SKM-1 (cell line): Measurements from ENCODE around the gene TBC1D17.

Experiments
- DNase-seq: peaks from one replicate; lab custom pipeline; 2025; ENCODE audit not compliant: unreplicated experiment; lab: John Stamatoyannopoulos, UW

TBC1D17 gene

DNA sequence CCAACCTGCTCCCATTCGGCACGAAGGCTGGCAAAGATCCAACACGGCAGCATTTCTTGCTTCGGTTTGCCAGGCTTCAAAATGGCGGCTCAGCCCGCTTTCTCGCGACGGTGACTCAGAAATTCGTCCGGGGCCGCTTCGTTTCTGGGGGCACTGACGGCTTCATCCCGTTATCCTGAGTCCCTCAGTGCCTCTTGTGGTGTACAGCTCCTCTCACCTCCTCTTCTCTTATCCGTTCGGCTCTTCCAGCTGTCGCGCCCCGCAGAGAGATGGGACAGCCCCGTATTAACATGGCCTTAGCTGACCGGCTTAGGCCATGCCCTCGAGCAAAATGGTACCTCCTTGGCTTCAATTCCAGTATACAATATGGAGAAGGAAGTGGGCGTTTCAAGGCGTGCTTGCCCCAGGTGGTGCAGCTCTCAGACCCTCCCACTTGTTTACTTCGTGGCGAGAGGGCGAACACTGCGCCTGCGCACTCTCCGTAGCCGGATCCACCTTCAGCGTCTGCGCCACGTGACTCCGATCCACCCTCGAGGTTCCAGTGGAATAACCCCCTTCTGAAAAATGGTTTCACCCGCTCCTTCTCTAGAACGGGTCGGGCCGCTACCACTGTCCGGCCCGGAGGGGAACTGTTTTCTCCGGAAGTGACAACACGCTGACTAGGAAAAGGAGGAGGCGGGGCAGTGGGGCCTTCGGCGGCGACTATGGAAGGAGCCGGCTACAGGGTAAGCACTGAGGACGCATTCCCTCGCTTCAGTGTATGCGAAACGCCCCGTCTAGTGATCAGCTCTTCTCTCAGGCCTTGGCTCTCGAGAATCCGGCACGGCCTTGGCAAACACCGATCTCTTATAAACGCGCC lies at the start of gene TBC1D17, which contains the start of gene AKT1S1:
TBC1D17 (plus strand) TSS at position 683 of the 859 bp plus-strand sequence; CDS start at position 705, 22 bp downstream.
AKT1S1 (minus strand) TSS at position 336 of the 859 bp plus-strand sequence. CDS start 4,060 bp downstream, outside the sequence.
- peak; percentile 87 for DNase-seq

DNA sequence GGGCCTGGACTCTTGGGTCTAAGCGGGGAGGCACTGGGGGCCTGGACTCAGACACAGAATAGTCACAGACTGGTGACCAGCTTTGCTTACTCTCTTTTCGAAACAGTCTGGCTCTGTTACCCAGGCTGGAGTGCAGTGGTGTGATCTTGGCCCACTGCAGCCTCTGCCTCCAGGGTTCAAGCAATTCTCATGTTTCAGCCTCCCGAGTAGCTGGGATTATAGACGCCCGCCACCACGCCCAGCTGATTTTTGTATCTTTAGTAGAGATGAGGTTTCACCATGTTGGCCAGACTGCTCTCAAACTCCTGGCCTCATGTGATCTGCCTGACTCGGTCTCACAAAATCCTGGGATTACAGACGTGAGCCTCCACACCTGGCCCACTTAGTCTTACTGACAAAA lies 48.3 kb upstream of the TBC1D17 start:
- no peak for DNase-seq

DNA sequence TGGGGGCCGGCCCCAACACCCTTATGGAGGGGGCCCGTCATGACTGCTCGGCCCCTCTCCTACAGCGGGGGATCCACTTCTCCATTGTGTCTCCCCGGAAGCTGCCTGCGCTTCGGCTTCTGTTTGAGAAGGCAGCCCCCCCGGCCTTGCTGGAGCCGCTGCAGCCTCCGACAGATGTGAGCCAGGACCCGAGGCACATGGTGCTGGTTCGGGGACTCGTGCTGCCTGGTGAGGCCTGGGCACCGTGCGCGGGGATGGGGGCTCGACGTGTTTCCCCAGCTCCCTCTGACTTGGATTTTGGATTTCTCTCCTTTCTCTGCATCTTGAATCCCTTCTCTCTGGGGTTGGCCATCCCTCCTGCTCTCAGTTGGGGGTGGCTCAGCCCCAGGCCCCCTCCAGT lies 47.8 kb upstream of the TBC1D17 start:
- DNase-seq = no peak

DNA sequence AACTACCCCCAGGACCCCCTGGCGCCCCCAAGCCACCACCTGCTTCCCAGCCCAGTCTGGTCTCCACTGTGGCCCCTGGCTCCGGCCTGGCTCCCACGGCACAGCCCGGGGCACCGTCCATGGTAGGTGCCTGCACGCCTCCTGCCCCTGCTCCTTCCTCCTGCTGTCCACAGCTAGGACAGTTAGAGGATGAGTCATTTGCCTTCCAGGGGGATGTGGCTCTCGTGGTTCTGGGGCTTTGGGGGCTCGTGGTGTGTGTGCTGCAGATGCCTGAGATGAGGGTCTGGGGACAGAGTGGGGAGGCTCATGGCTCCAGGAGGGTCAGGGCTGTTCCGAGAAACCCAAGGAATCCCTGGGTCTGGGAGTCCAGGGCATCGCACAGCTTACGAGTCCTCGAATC lies 46.7 kb upstream of the TBC1D17 start:
- no peak for DNase-seq

DNA sequence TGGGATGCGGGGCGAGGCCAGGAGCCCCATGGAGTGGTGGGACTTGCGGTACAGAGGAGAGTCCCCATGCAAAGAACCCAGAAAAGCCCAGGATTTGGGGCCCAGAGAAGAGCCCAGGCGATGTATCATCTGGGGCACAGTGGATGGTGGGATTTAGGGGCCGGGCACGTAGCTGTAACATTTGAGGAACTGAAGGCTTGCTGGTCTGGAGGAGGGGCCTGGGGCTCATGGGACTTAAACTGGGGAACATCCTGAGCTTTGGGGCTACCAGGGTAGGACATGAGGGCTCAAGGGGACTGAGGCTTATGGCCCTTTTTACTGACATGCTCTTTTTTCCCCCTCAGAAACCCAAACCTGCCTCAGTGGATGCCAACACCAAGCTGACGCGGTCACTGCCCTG lies 45.9 kb upstream of the TBC1D17 start:
- DNase-seq = no peak

DNA sequence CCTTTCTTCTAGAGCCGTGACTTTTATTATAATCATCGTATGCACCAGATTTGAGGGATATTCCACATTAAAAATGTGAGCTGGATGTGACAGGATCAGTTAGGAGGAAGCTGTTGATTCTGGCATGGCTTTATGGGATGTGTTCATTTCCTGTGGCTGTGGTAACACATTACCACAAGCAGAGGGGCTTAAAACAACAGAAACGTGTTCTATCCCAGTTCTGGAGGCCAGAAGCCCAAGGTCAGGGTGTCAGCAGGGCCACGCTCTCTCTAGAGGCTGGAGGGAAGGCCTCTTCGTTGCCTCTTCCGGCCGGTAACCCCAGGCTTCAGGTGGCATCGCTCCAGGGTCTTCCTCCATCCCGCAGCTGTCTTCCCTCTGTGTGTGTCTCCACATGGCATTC lies 44.9 kb upstream of the TBC1D17 start:
- no peak for DNase-seq

DNA sequence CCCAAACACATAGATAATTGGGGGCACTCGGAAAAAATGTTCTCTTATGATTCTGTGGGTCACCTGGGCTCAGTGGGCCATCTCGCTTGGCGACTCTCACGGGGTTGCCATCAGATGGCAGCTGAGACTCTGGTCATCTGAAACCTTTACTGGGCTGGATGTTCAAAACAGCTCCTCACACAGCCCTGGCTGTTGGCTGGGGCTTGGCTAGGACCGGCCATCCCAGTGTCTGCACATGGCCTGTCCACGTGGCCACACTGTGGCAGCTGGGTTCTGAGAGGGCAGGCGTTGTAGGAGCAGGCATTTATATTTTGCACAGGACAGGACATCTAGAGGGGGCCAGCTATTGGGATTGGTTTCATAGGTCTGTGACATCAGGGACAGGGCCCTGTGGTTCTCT lies 43.9 kb upstream of the TBC1D17 start:
- no peak for DNase-seq

DNA sequence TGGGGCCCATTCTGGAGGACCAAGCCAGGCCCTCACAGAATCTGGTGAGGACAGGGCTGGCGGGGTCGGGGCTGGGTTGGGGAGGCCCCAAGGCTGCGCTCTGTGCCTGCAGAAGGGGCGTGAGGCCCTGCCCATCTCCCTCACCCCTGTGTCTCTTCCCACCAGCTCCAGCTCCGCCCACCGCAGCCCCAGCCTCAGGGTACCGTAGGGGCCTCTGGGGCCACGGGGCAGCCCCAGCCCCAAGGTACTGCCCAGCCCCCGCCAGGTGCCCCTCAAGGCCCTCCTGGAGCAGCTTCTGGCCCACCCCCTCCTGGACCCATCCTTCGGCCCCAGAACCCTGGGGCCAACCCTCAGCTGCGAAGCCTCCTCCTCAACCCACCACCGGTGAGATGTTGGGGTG lies 41.9 kb upstream of the TBC1D17 start:
- no peak for DNase-seq

DNA sequence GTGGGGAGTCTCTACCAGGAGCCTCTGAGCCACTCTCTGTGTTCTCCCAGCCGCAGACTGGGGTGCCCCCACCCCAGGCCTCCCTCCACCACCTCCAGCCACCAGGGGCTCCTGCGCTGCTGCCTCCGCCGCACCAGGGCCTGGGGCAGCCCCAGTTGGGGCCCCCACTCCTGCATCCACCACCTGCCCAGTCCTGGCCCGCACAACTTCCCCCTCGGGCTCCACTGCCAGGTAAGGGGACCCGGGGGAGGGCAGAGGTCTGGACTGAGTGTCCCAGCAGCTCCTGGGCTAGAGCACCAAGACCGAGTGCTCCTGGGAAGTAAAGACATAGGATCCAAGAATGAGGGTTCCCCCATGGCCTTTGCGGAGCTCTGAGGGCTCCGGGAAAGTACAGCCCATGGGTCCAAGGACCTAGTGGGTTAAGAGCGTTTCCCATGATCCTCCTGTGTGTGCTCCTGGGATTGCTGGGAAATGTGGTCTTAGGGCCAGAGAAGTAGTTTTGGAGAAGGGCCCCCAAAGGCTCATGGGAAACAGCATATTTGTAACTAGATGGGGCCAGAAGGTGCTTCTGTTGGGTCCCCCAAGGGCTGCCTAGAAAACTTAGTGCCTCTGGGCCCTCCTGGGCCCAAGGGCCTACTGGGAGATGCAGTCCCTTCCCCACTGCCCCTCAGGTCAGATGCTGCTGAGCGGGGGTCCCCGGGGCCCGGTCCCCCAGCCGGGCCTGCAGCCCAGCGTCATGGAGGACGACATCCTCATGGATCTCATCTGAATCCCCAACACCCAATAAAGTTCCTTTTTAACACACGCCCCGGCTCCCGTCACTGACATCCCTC lies 41.1 kb upstream of the TBC1D17 start:
- DNase-seq = no peak

DNA sequence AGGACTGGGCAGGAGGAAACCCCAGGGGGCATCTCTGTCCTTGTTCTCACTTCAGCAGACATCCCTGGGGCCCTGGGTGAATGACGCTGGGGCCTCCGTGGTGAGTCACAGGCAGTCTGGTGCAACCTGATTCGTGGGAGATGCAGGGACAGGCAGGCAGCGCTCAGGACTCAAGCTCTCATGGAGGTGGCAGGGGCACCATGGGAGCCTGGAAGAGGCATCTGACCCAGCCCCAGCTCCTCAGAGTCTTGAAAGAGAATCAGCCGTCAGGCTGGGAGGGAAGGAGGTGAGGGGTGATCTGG lies 40.5 kb upstream of the TBC1D17 start:
- DNase-seq = no peak

DNA sequence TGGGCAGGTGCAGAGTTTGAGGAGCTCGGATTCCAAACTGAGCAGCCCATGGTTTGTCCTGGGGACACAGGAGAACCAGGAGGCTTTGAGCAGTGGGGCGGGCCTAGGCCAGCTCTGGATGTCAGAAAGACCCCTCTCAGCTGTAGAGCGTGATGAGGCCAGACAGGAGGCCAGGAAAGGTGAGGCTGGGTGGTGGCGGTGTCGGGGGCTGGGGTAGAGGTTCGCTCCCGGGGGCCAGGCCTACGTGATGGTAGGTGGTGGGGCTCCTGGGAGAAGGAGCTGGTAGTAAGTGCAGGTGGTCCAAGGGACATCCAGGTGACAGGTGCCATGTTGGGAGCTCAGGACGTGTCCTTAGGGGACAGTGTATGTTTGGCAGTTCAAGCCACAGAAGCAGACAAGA lies 40.1 kb upstream of the TBC1D17 start:
- no peak for DNase-seq

DNA sequence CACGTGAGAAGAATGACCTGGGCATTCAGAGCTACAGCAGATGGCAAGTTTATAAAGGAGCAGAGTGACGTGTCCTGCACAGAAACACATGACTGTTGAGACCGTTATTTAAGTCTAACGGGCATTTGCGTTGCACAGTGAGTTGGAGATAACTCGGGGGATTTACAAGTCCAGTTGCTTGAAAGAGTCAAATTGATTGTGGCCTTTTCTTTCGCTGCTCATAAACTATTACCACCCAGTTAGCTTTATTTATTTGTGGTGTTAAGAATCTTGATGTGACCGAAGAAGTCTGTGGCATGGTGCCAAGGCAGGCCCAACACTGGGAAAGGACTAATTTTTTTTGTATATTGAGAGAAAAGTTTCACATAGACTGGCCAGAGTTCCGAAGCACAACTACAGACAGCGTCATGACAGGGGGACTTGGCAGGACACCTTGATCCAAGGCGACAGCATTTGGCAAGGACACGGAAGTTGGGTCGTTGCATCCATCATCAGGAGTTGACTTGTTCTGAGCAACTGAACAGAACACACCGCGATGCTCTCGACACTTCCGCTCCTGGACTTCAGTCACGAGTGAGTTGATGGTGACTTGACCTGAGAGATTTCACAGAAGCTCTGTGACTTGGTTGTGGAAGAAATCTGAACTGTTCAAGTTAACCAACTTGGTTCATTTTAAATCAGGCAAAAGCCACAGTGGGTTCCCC lies 38.5 kb upstream of the TBC1D17 start:
- no peak for DNase-seq

DNA sequence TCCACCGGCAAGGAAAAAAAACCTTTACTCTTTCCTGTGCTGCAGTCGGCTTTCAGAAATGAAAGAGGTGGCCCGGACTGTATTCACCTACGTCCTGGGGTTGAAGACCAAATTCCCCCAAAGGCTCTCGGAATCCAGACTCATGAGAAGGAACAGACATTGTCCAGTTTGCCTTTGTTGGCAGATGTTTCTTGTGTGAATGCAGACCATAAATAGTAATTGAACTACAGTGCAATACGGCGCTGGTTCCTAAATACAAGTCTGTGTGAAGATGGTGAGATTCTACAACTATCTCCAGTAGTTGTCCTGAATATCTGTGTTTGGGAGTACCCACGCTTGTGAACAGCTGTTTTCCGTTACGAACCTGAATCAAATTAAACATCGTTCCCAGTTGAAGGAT lies 37.8 kb upstream of the TBC1D17 start:
- DNase-seq = no peak

DNA sequence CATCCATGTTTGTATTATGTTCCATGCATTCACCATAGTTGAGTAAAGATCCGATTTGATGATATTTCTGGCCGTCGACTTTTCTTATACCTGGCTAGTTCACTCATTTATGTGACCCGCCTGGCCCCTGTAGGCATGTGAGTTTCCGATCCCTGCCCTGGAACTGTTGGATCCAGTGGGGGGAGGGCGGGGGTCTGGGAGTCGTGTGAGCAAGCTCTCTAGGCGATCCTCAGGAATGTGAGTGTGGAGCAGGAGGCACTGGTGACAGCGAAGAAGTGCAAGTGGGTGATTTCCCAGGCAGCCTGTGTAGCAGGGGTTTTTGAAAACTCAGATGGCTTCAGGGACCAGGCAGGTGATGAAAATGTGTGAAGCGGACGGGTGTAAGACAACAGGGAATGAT lies 37.2 kb upstream of the TBC1D17 start:
- no peak for DNase-seq

DNA sequence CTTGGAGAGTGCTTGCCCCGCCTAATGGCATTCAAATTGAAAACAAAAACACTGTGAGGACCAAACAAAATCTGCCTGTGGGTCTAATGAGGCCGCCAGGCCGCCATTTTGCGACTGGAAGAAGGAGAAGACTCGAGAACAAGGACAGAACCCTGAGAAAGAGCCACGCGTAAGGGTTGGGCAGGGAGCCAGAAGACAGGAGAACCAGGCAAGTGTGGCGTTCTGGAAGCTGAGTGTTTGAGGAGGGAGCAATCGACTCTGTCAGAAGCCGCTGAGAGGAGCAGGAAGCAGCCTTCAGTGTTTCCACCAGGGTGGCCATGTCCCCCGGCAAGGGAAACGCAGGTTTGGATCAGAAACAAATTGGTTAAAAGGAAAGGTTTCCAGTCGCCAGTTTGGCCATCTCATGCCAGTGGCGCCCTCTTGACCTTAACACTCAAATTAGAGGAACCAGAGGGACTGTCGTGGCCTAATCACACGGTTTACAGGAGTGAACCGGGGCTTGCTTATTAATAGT lies 36.7 kb upstream of the TBC1D17 start:
- no peak for DNase-seq

DNA sequence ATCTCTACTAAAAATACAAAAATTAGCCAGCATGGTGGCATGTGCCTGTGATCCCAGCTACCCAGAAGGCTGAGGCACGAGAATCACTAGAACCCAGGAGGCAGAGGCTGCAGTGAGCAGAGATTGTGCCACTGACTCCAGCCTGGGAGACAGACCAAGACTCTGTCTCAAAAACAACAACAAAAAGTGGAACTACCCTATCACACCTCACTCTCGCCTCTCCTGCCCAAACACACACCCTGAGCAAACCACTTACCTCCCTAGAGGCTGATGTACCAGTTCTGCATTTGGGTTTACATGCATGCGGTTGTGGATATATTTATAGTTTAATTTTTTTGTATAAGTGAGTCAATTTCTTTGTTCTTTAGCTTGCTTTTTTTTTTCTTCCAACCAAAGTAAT lies 34.2 kb upstream of the TBC1D17 start:
- no peak for DNase-seq

DNA sequence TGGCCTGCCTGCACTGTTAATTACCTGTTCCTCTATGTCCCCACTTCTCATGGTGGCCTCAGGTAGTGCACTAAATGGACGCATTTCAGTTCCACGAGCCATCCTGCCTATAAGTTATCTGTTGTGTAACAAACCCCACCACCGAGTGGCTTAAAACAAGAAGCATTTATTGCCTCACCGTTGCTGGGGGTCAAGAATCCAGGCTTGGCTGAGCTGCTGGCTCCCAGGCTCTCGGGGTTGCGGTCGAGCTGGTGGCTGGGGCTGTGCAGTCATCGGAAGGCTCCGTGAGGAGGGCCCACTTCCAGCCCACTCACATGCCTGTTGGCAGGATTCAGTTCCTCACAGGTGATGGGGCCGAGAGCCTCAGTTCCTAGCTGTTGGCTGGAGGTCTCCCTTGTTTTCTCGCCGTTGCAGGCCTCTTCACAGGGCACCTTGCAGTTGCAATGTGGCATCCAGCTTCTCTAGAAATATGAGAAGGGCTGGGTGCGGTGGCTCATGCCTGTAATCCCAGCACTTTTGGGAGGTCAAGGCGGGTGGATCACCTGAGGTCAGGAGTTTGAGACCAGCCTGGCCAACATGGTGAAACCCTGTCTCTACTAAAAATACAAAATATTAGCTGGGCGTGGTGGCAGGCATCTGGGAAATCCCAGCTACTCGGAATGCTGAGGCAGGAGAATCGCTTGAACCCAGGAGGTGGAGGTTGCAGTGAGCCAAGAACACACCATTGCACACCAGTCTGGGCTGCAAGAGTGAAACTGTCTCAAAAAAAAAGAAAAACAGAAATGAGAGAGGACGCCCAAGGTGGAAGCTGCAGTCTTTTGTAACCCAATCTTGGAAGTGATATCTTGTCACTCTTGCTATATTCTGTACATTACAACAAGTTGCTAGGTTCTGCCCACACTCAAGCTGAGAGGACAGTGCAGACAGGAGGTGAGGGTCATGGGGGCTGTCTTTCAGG lies 33.1 kb upstream of the TBC1D17 start:
- peak; percentile 2 for DNase-seq

DNA sequence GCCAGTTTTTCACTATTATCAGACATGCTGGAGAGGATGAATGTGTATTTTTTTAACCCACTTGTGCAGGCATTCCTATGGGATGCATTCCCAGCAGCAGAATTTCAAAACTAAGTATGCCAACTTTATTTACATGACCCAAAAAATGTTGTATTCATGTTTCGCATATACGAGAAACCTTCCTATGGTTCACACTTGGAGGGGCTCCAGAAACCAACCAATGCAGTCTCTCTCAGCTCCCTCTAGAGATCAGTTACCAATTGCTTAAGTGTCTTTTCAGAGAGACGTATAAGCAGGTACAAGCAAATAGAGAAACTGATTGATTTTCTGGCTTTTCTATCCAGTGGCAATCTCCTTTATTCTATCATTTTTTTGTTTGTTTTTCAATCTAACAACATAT lies 32.1 kb upstream of the TBC1D17 start:
- DNase-seq = no peak

DNA sequence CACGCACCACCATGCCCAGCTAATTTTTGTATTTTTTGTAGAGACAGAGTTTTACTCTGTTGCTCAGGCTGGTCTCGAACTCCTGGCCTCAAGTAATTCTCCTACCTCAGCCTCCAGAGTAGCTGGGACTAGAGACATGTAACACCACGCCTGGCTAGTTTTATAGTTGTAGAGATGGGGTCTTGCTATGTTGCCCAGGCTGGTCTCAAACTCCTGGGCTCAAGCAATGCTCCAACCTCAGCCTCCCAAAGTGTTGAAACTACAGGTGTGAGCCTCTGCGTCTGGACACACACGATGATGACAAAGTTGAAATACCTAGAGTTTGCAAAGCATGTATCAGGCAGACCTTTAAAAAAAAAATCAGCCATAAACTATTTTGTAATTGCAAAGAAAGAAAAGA lies 31.1 kb upstream of the TBC1D17 start:
- DNase-seq = no peak
